Keratinocyte (primary cell): Measurements from ENCODE around the gene TH.

ENCODE experiments used
- CTCF ChIP-seq, 3 experiments: IDR thresholded peaks in 1 of 3; conservative IDR thresholded peaks in 1 of 3; optimal IDR thresholded peaks in 1 of 3; 2 replicates in 2 of 3; 3 replicates in 1 of 3; pipeline versions ENCODE3 to v1.5.1; 2011; ENCODE audit warnings: low read length in 3 of 3, mild to moderate bottlenecking in 3 of 3, moderate library complexity in 2 of 3, control low read depth in 1 of 3, inconsistent platforms in 1 of 3; ENCODE audit not compliant: insufficient read depth in 2 of 3; ENCODE audit errors: extremely low read depth in 1 of 3
- EZH2 ChIP-seq: IDR thresholded peaks from one replicate; pipeline ENCODE4 v1.6.1; 2012; ENCODE audit warnings: inconsistent platforms, mild to moderate bottlenecking, low read length, moderate library complexity

GRCh38 chr11:2208691-2209369 lies 37.2 kb upstream of the TH start:
- no peak for TF ChIP-seq EZH2
- TF ChIP-seq CTCF (optimal IDR thresholded peaks at IDR 0.05 in 1 of 3, IDR thresholded peaks at IDR 0.05 in 1 of 3, conservative IDR thresholded peaks at IDR 0.05 in 1 of 3; ENCODE audit: extremely low read depth in 1 of 3, insufficient read depth in 2 of 3, low read length in 3 of 3), result peak in 2 of 3 experiments; percentile 12 to 38
